Measurements from ENCODE around the gene LRRC8C.
A peak's percentile ranks its signal among the peaks of the same experiment; 100 is the strongest.
"Not testable (repeated sequence)": the region's sequence is repeated elsewhere in the genome, so short reads cannot be mapped to it uniquely, and the experiment has no call there.

Gene LRRC8C

DNA sequence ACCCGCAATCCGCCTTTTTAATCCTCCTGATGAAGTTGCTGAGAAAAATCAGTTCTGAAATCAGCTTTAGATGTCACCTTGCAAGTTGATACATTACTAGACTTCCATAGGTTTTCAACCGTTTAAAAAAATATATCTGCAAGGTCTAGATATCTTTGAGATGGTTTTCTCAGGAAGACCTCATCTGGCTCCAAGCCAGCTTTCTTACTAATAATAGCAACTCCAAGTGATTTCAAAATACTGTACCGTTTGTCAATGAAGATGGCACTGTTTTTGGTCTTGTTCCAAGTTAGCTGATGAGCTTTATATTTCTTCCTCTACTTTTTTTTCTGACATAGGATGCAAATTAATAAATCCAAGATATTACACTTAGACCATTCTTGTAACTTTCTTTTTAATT, 40.3 kb downstream of the LRRC8C start:
- DNase-seq = no peak

DNA sequence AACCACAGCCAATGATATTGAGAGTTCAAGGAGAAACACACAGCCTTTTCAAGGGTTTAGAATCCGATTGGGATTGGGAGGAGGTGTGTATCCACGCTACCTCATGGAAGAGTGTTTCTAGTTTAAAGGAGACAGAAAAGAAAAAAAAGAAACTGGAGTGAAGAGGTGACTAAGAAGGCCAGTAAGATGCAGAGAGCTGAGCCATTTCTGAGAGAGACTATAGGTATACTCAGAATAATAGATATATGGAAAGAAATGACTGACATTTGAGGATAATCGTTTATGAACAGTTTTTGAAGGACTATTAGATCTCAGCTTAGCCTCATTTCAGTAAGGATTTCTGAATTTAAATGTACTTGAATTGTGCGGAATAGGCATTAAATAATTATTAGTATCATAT, 42.8 kb downstream of the LRRC8C start:
- no peak for DNase-seq

DNA sequence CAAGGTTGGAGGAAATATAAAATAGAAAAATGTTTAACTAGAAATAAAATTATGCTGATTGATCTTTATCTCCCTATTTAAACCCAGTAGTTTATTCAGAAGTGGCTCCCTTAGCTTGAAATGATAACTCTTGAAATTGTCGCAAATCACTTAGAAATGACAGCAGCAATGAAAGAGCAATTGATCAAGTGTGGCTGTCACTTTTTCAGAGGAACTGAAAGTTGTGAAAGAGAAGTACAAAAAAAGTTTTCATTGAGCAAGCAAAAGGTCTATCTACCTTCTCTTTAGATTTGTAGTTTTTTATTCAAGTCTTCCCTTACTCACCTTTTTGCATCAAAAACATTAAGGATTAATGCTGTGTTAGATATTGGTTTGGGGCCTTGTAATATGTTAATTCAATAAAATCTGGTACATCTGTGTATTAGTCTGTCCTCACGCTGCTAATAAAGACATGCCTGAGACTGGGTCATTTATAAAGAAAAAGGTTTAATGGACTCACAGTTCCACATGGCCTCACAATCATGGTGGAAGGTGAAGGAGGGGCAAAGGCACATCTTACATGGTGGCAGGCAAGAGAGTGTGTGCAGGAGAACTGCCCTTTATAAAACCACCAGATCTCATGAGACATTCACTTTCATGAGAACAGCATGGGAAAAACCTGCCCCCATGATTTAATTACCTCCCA, 48.3 kb downstream of the LRRC8C start:
- DNase-seq = no peak

DNA sequence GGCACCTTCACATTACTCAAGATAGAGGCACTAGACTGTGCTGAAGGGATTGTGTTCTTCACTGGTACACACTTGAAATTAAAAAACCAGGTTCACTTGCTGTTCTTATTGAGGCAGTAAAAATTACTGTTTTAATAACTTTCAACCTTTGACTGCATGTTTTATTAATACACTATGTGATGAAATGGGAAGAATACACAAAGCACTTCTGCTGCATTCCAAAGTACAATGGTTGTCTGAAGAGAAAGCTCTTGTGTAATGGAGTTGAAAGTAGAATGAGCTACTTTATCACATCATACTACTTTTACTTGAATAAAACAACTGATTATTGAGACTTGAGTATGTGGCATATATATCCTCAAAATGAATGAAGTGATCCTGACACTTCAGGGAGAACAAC, 49.7 kb downstream of the LRRC8C start:
- no peak for DNase-seq

DNA sequence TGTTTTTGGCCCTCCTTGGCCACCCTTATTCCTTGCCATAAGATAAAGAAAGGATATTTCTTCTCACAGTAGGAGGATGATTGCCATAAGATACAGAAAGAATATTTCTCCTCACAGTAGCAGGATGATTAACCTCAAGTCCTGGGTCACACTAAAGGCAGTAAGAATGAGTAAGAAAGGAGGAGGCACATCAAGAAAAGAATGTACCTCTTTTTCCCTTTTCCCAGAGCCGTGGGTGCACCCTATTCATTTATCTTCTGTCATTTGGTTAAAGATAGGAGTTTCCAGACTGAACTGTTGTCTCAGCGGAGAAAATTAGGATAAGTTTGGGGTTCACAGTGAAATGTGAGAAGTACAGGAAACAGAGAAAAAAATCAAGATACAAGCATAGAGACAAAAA, 52.5 kb downstream of the LRRC8C start:
- no peak for DNase-seq

DNA sequence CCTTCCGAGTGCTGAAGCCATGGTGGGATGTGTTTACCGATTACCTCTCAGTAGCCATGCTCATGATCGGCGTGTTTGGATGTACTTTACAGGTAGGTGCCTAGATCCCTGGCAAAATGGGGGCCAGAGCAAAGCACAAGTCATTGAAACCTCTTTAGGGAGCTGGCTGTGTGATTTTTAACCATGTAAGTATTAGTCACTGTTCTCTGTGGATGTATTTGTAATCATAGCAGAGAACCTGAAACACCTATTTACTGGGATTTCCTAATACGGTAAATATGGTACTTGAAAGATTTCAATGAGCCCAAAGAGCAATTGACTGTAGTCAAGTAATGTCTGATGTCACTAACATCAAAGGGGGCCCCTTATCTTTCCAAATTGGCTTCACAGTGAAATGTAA, 53.6 kb downstream of the LRRC8C start:
- DNase-seq = no peak

DNA sequence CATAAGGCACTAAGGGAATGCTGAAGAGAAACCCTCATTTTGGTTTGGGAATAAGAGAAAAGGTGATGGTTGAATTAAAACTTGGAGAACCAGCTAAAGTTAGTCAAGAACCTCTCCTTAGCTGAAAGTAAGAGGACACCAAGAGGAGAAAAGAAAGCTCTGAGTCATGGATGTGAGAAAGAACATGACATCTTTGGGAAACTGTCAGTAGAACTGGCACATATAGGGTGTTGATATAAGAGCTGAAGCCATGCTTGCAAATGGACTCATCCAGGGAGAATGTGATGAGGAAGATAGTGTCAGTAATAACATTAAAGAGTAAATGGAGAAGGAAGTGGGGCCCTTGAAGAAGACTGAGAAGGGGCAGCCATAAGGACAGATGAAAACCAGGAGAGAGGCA, 54.3 kb downstream of the LRRC8C start:
- DNase-seq = no peak

DNA sequence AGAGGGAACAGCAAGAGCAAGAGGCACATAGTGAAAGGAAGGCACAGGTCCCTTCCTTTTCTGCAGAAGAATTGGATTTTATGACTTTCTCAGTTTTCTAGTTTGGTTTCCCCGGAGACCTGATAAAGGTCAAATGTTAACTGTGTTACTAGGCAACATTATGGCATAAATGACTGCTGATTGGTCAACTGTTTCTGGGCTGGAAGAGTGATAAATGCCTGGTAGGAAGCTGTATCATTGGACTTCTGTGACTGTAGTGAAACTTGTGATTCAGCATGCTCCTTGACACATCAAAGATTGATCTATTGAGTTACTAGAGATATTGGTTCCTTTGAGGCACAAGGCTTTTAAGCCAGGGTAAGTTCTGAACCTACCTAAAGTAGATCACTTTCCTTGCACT, 55.7 kb downstream of the LRRC8C start:
- DNase-seq = no peak

DNA sequence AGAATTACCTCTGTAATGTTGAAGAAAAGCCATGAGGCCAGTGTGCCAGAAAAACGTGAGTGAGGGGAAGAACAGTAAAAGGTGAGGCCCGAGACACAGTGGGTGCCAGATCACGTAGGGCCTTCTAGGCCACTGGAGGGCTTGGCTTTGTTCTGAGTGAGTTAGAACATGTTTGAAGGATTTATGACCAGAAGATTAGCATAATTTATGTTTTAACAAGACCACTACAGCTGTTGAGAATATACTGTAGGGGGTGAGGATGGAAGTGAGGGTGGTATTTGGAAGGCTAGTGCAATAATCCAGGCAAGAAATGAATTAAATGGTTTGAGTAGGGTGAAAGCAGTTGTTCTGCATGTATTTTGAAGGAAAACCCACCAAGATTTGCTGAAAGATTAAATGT, 56.3 kb downstream of the LRRC8C start:
- DNase-seq = no peak

DNA sequence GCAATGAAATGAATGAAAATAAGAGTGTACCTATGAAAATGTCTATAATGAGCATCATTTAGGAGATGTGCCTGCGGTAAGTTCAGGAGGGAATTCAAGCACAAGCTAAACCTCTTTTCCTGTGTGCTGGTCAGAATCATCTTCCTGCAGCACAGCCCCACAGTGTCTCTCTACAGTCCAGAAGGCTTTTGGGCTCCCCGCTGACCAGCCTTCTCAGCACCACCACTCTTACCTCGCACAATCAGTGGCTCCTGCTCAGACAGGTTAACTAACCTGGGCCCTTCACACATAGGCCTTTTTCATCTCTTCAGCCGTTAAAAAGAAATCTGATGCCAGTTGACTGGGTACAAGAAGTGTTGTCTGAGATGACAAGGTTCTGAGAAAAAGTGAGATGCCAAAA, 57.7 kb downstream of the LRRC8C start:
- no peak for DNase-seq

DNA sequence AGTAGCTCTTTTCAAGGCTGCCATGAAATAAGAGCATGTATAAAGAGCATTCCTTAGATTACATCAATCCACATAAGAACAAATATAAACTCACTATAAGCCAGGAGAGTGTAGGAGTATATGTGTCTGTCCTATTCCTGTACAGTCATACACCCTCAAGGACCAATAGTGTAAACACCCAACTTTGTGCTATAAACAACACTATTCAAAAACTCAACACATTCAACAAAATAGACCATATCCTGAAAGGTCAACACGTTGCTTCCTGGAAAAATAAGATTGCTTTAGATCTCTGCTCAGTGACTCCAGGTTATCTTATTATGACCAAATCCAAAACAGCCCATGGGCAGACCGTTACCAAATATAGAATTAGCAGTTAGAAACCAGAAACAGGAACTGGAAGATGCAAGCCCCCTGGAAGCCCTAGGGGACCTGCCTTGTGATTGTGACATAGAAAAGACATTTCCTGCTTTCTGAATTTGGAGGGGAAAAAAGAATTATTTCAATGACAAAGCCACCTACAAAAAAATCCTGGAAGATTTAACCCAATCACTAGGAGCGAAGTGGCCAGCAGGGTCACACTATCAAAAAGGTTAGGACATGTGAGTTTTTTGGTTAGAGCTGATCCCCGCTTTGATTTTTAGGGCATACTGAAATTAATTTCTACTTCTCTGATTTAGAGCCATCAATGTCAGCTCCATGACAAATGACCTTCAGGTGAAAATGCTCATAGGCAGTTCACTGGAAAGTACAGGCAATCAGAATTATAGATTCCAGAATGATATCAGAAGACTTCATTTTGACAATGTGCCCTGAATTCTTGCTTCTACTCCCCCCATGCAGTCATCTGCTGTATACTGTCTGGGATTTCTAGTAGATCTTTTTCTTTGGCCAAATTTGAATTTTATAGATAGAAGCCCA, 59.9 kb downstream of the LRRC8C start:
- DNase-seq = peak; percentile 69

DNA sequence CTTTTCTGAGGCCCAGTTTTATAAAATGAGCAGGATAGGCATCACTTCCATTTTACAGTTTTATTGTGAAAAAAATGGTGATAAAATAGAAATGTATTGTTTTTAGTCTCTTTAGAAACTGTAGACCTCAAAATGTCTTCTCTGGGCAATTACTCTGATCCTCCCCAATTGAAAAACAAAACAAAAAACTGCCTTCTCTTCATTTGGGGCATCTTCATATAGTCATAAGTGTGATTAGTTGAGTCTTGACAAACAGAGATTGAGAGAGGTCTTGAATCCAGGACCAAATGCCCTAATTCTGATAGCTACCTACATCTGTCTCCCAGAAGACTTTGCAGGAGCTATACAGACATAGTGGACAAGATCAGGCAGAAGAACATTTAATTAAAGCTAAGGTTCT, 62.9 kb downstream of the LRRC8C start:
- DNase-seq = no peak

DNA sequence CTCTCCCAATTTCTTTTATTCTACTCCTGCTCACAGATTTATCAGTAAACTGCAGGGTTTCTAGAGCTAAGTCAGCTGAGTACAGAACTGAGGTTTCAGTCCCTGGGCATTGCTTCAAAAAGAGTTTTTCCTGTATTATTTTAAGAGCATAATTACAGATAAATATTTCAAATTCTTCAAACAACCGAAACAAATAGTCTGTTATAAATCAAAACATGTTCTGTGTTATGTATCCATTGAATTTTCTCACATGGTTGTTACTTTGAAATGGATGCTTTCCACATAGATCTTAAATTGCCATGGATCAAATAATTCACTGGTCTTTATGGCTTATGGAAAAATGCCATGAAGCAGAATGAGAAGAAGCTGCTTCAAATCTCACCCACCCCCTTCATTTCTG, 64.5 kb downstream of the LRRC8C start:
- no peak for DNase-seq

DNA sequence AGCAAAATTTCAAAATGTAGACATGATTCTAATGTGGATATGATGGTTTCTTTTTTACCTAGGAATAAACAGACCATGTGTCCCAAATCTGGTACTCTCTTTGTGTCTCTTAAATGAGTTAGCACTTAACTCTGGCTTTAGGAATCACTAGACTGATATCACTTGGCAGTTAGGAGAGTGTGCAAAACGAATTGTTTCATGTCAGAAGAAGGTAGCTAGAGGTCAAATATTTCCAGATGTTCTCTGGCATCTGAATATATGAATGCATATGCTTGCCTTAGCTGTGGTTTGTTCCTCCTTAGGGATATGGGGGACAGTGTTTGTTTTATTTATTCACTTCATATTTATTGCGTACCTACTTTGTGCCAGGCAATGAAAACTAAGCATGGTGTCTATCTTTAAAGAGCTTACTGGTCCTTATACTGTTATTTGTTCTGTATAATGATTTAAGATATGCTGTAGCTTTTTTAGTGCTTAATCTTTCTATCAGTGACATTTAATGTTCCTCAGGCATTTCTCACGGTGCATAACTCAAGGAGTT, 65.2 kb downstream of the LRRC8C start:
- no peak for DNase-seq

DNA sequence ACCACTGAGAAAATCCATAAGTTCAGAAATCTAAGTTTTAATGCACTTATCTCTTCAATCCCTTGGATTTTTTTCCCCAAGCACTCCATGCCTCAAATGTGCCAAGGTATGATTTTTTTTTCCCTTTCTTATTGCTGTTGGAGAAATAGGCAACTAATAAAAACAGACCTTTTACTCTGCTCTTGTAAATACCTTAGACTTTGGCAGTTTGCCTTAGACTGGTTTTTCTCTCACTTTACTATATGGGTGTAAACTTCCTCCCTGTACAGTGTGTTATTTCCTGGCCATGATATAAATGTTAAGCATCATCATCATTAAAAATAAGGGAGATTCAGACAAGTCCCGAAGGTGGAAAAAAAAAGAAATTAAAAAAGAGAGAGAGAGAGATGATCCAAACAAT, 65.7 kb downstream of the LRRC8C start:
- DNase-seq = no peak

DNA sequence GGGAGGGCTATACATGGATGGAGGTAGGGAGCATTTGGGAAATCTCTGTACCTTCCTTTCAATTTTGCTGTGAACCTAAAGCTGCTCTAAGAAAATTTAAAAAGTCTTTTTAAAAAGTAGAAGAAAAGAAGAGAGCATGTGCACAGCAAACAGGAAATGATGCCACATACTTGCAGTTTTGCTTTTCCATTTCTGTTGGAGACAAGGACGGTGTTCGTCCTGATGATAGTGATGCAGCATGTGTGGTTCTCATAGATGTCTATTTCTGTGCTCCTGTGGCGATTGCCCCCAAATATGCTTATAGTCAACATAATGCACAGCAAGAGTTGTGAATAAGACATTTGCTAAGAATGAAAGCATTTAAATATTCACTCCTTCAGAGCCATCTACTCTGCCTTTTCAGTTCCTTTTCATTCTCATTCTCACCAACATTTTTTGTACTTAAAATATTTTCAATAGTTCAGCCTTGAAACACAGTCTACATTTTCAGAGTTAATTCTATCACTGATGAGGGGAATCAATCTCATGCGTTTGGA, 66.6 kb downstream of the LRRC8C start:
- no peak for DNase-seq

DNA sequence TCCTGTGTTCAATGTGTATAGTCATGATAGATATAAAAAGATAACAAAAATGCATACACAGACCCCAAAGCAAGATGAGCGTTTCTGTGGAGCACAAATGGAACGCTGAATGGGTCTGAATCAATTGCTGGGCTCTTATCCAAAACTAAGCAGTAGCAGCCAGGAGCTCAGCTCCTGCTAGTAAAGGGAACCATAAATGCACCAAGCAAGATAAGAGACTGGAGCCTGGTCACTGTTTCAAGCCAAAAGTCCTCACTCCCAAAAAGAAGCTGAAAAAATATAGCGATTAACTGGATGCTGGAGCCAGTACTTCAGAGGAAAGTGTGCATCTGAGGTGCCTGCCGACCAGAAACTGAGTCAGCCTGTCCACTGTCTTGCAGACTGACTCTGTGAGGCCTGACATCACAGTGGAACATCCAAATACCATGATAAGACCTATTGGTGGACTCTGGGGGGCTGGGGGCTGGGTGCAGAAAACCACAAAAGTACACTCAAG, 68.9 kb downstream of the LRRC8C start:
- DNase-seq = no peak

DNA sequence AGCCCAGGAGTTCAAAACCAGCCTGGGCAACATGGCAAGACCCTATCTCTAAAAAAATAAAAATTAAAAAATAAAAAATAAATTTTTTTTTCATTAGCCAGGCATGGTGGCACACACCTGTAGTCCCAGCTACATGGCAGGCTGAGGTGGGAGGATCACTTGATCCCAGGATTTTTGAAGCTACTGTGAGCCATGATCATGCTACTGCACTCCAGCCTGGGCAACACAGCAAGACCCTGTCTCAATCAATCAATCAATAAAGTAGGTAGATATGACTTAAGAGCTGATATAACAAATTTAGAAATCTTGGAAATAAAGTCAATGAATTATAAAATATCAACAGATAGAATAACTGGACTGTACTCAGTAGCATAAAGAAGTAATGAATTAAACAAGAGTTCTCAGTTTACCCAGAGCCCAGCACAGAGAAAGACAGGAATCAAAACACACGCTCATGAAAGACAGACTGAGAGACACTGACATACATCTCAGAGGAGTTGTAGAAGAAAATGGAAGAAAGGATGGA, 69.7 kb downstream of the LRRC8C start:
- no peak for DNase-seq

DNA sequence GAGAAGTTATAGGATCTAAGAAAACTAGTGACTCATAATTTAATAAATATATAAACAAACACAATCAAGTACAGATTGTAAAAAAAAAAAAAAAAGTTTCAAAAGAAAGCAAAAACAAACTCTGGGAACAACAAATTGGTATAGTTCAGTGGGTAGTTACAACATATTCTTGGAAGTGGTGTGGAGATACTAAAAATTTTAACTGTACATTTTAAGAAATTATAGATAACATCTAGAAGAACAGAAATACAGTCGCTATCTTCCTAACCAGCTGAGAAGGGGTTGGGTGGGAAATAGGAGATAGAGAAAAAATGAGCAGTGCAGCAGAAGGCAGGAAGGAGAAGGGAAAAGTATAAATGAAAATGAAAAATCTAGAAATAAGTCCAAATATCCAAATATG, 70.5 kb downstream of the LRRC8C start:
- no peak for DNase-seq

DNA sequence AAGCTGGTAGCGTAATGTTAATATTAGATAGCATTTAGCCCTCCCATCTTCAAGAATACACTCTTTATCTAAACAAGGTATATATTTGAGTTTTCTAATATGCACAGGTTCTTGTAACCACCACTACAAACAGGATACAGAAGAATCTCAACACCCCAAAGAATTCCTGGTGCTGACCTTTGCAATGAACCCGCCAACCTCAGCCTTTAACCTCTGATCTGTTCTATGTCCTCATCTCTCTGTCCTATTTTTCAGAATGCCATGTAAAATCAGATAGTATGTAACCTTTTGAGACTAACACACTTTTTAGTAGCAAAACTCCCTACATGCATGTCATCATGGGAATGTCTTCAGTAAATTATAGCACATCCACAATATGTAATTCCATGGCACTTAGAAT, 71.1 kb downstream of the LRRC8C start:
- no peak for DNase-seq

DNA sequence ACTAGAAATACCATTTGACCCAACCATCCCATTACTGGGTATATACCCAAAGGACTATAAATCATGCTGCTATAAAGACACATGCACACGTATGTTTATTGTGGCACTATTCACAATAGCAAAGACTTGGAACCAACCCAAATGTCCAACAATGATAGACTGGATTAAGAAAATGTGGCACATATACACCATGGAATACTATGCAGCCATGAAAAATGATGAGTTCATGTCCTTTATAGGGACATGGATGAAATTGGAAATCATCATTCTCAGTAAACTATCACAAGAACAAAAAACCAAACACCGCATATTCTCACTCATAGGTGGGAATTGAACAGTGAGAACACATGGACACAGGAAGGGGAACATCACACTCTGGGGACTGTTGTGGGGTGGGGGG, 72.0 kb downstream of the LRRC8C start:
- DNase-seq = not testable (repeated sequence)

DNA sequence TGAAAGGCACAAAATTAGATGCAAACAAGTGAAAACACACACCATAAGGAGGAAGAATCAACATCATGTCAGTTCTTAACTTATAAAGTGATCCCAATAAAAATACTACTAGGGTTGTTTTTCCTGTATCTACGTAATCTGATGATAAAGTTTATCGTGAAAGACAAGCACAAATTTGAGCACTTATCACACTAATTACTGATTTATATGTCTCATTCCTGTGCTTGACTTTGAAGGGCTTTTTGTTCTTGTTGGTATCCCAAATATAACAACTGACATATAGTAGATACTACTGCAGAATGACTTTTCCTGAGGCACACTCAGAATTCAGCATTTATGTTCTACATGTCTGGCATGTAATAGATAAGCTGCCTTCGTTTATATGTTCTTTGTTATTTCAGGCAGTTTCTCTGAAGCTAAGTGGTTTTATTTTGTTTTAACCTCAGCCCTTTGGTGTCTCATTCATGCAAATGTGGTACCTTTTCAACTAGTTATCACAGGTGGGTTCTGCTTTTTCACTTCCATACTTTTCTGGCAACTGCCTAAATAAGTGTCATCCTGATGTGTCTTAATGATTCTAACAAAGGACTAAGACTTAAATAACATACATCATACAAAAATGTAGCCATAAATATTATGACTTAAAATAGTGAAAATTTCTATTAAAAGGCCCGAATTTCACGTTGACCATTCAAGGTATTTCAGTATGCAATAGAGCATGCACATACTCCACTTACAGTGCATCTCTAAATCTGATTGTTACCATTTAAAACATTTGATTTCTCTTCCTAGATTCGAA, 73.2 kb downstream of the LRRC8C start:
- no peak for DNase-seq

DNA sequence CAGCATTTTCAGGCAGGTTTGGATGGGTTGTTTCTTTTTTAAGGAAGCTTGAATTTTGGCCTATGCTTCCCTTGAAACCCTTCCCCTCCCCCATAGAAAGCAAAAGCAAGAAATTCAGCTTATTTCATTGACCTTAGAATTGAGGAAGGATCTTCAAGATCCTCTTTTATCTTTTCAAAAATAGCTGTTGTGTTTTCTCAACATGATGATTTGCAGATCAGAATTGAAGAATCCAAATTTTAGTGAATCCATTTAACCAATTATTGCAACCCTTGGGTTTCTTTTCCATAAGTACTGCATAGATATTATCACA, 73.7 kb downstream of the LRRC8C start:
- DNase-seq = no peak

Measured in SIG-M5 (cell line).